Activated naive CD8-positive, alpha-beta T cell treated with anti-CD3 and anti-CD28 coated beads, Interleukin-2, amount 10 ng/mL, durations not matched to agents 7 days and 5 days (primary cell): Measurements from ENCODE around the gene FYN. TPM values are rescaled to one million over a fixed set of nuclear protein-coding genes. Genes with fewer than 3 reads are reported as not detected.

Source experiments
- ATAC-seq: fragments of 150-1000 bp; cut with Tn5 transposase; one replicate; pipeline ENCODE4 v1.10.0; 2021; ENCODE audit warnings: low read depth, moderate library complexity
- POLR2A ChIA-PET: fragments of 350-600 bp; sonication (Branson Sonifier 250); formaldehyde crosslinking; loops from one replicate; lab custom pipeline; 2021; ENCODE audit warnings: antibody characterized with exemption; lab: Charles Lee
- DNase-seq: peaks from one replicate; pipeline ENCODE4 v3.0.0; 2021
- H3K27ac Mint-ChIP-seq: one replicate; pipeline ENCODE4 v1.8.0; 2022; ENCODE audit warnings: mild to moderate bottlenecking, mixed read lengths
- H3K27me3 Mint-ChIP-seq: one replicate; pipeline ENCODE4 v1.8.0; 2022; ENCODE audit warnings: mild to moderate bottlenecking, moderate library complexity, mixed read lengths
- H3K36me3 Mint-ChIP-seq: one replicate; pipeline ENCODE4 v1.8.0; 2021; ENCODE audit warnings: mild to moderate bottlenecking, mixed read lengths
- H3K4me1 Mint-ChIP-seq: one replicate; pipeline ENCODE4 v1.8.0; 2021; ENCODE audit warnings: mixed read lengths
- H3K4me3 Mint-ChIP-seq: one replicate; pipeline ENCODE4 v1.8.0; 2022; ENCODE audit warnings: mild to moderate bottlenecking, moderate library complexity, mixed read lengths
- H3K9me3 Mint-ChIP-seq: one replicate; pipeline ENCODE4 v1.8.0; 2021; ENCODE audit warnings: mixed read lengths
- total RNA-seq, 2 experiments: library from RNA; stranded (reverse); gene quantifications; one replicate each; pipeline ENCODE4 v1.2.3, GENCODE V29; 2021

The FYN gene
- total RNA-seq, 2 experiments from 2014 or later, result 363 to 409 TPM

GRCh38 chr6:111758608-111759329 is 114.5 kb downstream of the FYN start:
- ATAC-seq (peak; percentile 32), DNase-seq (no peak)
- H3K27ac Mint-ChIP-seq, result peak overlapping the region; percentile 94
- no peaks in the 10 kb centered on the region for H3K27me3 Mint-ChIP-seq
- peak overlapping the region; percentile 84 for H3K4me3 Mint-ChIP-seq
- H3K4me1 Mint-ChIP-seq, result peaks cover 76% of the 10 kb centered on the region
- POLR2A ChIA-PET, result interaction anchor here (1.0 to 1.7 kb wide), 6 partner anchors 11 to 115 kb away, joined by 3 to 11 read pairs (median 4); partner anchors contain the start of gene FYN
- H3K9me3 Mint-ChIP-seq, result no peaks in the 10 kb centered on the region
- peaks cover 8% of the 10 kb centered on the region for H3K36me3 Mint-ChIP-seq

DNA sequence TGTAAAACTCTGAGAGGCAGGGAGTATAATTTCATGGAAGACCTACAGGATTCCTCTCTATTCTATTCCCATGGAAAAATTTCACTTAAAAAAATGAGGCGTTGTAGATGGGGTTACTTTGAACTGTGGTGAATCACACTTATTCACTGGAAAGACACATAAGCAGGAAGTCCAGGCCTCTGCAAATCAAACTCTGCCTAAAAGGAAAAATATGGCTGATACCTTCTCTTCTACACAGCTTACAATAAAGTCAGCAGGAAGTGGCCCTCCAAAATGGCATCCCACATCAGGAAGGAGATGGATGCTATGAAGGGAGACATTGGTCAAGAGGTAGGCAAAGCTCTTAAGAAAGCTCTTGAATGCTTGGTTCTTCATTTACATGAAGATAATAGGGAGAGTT is 115.9 kb downstream of the FYN start:
- POLR2A ChIA-PET, result interaction anchor here (0.8 kb wide), 1 partner anchor 46 kb away, joined by 3 read pairs; no protein-coding TSS in a partner anchor
- H3K36me3 Mint-ChIP-seq, result peaks cover 11% of the 10 kb centered on the region
- no peaks in the 10 kb centered on the region for H3K27me3 Mint-ChIP-seq
- H3K4me1 Mint-ChIP-seq, result peaks cover 78% of the 10 kb centered on the region
- no peaks in the 10 kb centered on the region for H3K9me3 Mint-ChIP-seq
- DNase-seq (no peak), ATAC-seq (no peak)
- peak overlapping the region; percentile 79 for H3K27ac Mint-ChIP-seq
- peak overlapping the region; percentile 42 for H3K4me3 Mint-ChIP-seq

DNA sequence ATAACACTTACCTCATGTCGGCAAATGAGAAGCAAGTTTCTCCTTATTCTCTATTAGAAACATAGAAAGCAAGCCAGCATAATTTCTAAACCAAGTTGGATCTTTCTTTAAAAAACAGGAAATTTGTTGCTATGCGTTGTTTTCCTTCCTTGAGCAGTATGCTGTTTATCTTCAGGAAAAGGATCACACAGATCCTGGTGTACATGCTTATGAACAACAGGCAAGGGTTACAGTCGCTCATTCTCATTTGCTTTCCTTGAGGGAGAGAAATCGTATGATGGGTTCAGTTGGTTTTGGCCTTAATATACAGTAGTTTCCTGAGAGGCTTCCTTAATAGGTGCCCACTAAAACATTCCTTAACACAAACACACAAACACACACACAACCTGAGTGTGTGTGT is 118.8 kb downstream of the FYN start:
- ATAC-seq (no peak), DNase-seq (no peak)
- POLR2A ChIA-PET, result interaction anchor here (0.8 to 1.5 kb wide), 2 partner anchors 9 to 18 kb away, joined by 3 to 6 read pairs; no protein-coding TSS in a partner anchor
- peaks cover 22% of the 10 kb centered on the region for H3K36me3 Mint-ChIP-seq
- no peaks in the 10 kb centered on the region for H3K9me3 Mint-ChIP-seq
- H3K27me3 Mint-ChIP-seq, result no peaks in the 10 kb centered on the region
- peaks cover 75% of the 10 kb centered on the region for H3K4me1 Mint-ChIP-seq
- no peak overlapping the region for H3K27ac Mint-ChIP-seq
- H3K4me3 Mint-ChIP-seq, result no peak overlapping the region

DNA sequence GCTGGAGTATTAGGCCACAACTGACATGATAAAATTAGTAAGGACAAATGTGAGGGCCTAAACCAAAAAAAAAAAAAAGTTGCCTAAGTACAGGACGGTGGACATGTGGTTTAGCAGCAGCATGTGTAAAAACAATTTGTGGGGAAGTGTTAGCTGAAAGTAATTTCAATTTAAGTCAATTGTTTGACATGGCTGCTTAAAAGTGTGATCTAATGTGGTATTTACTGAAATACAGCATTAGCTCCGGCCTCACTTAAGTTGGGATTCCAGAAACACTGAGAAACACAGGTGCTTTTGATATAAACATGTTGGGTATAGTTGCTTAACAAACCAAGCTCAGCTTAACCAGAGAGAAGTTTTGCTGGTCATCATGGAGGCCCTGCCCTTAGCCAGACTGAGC is 119.7 kb downstream of the FYN start:
- POLR2A ChIA-PET, result interaction anchor here (0.6 to 1.6 kb wide), 5 partner anchors 8 to 120 kb away, joined by 3 to 6 read pairs (median 4); partner anchors contain the start of gene FYN
- no peak for ATAC-seq
- Mint-ChIP-seq H3K27ac (peak overlapping the region; percentile 71), H3K36me3 (peaks cover 19% of the 10 kb centered on the region), H3K27me3 (no peaks in the 10 kb centered on the region), H3K4me1 (peaks cover 73% of the 10 kb centered on the region), H3K9me3 (no peaks in the 10 kb centered on the region), H3K4me3 (no peak overlapping the region)
- DNase-seq, result no peak

DNA sequence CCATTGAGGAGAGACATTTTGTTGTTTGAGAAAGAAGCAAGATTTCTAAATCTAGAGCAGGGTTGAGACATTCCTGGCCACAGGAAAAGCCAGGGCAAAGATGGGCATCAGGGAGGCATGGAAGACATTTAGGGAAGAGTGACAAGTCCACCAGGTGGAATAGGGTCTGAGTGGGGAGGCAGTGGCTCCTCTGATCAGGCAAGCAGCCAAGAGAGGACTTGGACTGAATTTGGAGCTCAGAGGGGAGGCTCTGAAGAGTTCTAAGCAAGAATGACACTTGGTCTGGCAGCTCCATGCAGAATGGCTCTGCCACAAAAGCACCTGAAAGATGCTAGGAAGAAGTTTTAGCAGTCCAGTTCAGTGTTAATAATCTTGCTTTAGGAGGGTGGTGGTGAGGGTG is 120.8 kb downstream of the FYN start:
- Mint-ChIP-seq H3K4me3 (peak overlapping the region; percentile 1), H3K27me3 (no peaks in the 10 kb centered on the region)

DNA sequence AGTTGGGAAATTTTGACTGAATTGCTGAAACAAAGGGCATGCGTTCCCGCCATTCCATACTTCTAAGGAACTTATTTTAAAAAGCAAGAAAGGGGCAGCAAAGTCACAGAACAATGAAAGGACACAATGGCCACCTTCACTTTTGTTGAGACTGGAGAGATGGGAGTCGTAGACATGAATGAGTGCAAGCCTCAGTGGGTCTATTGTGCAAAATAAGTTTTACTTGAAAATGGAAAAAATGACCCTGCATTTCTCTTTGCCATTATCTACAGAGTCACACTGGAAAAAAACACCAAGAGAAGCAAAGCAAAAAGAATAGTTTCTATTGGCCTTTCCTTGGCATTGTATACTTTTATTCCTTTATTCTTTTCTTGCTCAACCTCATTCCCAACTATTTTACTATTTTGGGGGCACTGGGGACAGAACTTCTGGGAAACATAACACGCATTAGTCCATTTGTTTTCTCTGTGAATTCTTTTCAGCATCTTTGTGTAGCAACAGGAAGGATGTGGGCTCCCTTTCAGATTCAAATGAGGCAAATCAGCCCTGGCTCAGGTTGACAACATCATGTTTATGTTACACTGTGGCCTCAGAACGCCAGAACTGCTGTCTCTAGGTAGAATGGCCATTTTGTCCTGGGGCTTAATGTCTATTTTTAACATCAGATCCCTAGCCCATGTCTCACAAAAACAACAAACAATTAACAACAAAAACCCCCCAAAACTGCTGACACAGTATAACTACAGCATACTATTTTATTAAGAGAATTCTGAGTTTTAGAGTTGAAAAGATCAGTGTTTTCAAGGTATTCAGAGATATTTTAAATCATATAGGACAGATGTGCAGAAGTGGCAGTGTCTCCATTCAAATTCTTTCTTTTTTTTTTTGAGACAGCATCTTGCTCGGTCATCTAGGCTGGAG is 122.2 kb downstream of the FYN start:
- Mint-ChIP-seq H3K4me3 (peak overlapping the region; percentile 73), H3K27me3 (no peaks in the 10 kb centered on the region), H3K4me1 (peaks cover 83% of the 10 kb centered on the region), H3K27ac (peak overlapping the region; percentile 92), H3K9me3 (no peaks in the 10 kb centered on the region), H3K36me3 (peaks cover 30% of the 10 kb centered on the region)
- ATAC-seq (peak; percentile 93), DNase-seq (no peak)
- POLR2A ChIA-PET, result no interaction called here

More for the DNA sequence above, 120.8 kb downstream of the FYN start:
- POLR2A ChIA-PET, result interaction anchor here (1.0 to 1.6 kb wide), 2 partner anchors 9 to 18 kb away, joined by 3 to 4 read pairs; no protein-coding TSS in a partner anchor
- Mint-ChIP-seq H3K4me1 (peaks cover 74% of the 10 kb centered on the region), H3K27ac (peak overlapping the region; percentile 72), H3K36me3 (peaks cover 29% of the 10 kb centered on the region), H3K9me3 (no peaks in the 10 kb centered on the region)
- ATAC-seq (no peak), DNase-seq (no peak)

DNA sequence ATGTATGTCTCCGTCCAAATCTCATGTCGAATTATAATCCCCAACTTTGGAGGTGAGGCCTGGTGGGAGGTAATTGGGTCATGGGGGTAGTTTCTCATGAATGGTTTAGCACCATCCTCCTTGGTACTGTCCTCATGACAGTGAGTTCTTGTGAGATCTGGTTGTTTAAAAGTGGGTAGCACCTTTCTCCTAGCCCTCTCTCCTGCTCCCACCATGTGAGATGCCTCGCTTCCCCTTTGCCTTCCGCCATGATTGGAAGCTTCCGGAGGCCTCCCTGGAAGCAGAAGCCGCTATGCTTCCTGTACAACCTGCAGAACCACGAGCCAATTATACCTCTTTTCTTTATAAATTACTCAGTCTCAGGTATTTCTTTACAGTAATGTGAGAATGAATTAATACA is 123.1 kb downstream of the FYN start:
- Mint-ChIP-seq H3K9me3 (no peaks in the 10 kb centered on the region), H3K4me3 (no peak overlapping the region), H3K27ac (peak overlapping the region; percentile 92), H3K36me3 (peaks cover 34% of the 10 kb centered on the region), H3K4me1 (peaks cover 84% of the 10 kb centered on the region), H3K27me3 (no peaks in the 10 kb centered on the region)
- POLR2A ChIA-PET, result no interaction called here
- DNase-seq (no peak), ATAC-seq (no peak)

GRCh38 chr6:111748231-111748647 is 125.0 kb downstream of the FYN start:
- no peak for ATAC-seq
- no peak overlapping the region for H3K27ac Mint-ChIP-seq
- H3K36me3 Mint-ChIP-seq, result peaks cover 37% of the 10 kb centered on the region
- no peak for DNase-seq
- H3K9me3 Mint-ChIP-seq, result no peaks in the 10 kb centered on the region
- H3K27me3 Mint-ChIP-seq, result no peaks in the 10 kb centered on the region
- peaks cover 73% of the 10 kb centered on the region for H3K4me1 Mint-ChIP-seq
- H3K4me3 Mint-ChIP-seq, result peak overlapping the region; percentile 3
- POLR2A ChIA-PET, result interaction anchor here (1.6 kb wide), 1 partner anchor 11 kb away, joined by 3 read pairs; no protein-coding TSS in a partner anchor

- Mint-ChIP-seq H3K4me1 (peaks cover 69% of the 10 kb centered on the region), H3K27ac (no peak overlapping the region), H3K9me3 (no peaks in the 10 kb centered on the region), H3K36me3 (peaks cover 40% of the 10 kb centered on the region), H3K4me3 (peak overlapping the region; percentile 19), H3K27me3 (no peaks in the 10 kb centered on the region)
- no peak for ATAC-seq
- DNase-seq, result no peak
- POLR2A ChIA-PET, result interaction anchor here (1.6 kb wide), 1 partner anchor 11 kb away, joined by 3 read pairs; no protein-coding TSS in a partner anchor
Observed at GRCh38 chr6:111747829-111748228, 125.4 kb downstream of the FYN start.

- POLR2A ChIA-PET, result interaction anchor here (1.6 kb wide), 1 partner anchor 11 kb away, joined by 3 read pairs; no protein-coding TSS in a partner anchor
- Mint-ChIP-seq H3K27me3 (no peaks in the 10 kb centered on the region), H3K4me3 (peak overlapping the region; percentile 19), H3K4me1 (peaks cover 65% of the 10 kb centered on the region), H3K36me3 (peaks cover 41% of the 10 kb centered on the region), H3K27ac (peak overlapping the region; percentile 37), H3K9me3 (no peaks in the 10 kb centered on the region)
- no peak for DNase-seq
- no peak for ATAC-seq
Observed at GRCh38 chr6:111747396-111747795, 125.9 kb downstream of the FYN start.

DNA sequence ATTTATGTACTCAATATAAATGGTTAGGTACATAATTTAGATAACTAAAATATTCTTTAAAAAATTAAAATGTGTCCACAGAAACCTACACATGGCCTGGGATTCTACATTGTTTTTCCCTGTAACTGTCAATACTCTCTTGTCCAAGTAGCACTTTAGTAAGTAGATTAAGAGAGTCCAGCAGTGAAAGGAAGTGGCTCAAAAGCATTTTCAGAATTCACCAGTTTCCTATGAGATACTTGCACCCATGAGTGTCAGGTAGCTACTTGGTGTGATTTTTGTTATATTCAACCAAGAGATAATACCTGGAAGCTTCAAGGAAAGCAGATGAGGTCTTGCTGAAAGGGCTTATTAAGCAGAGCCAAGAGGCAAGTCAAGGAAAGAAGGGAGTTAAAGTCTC is 126.3 kb downstream of the FYN start:
- no peaks in the 10 kb centered on the region for H3K27me3 Mint-ChIP-seq
- peak overlapping the region; percentile 19 for H3K4me3 Mint-ChIP-seq
- H3K9me3 Mint-ChIP-seq, result no peaks in the 10 kb centered on the region
- DNase-seq, result no peak
- H3K36me3 Mint-ChIP-seq, result peaks cover 40% of the 10 kb centered on the region
- POLR2A ChIA-PET, result interaction anchor here (0.6 to 1.6 kb wide), 2 partner anchors 12 to 25 kb away, joined by 3 read pairs; no protein-coding TSS in a partner anchor
- H3K27ac Mint-ChIP-seq, result no peak overlapping the region
- ATAC-seq, result no peak
- peaks cover 62% of the 10 kb centered on the region for H3K4me1 Mint-ChIP-seq

- H3K27ac Mint-ChIP-seq, result no peak overlapping the region
Observed at GRCh38 chr6:111745636-111746035, 127.6 kb downstream of the FYN start.

DNA sequence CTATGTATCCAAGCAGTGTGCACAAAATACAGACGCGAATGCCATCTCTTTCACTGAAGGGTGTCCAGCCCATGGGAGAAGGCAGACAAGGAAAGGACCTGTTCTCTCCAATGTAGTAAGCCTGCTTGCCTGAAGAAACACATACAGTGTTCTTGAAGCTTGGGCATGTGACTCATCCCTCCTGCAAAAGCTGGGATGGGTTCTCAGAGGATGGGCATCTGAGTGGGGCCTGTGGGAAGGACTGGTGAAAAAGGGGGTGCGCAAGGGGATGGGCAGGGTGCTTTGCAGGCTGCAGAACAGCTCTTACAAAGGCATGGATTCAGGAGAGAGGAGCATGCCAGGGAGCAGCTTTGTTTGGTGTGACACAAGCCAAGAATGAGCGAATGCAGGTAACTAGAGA is 128.1 kb downstream of the FYN start:
- Mint-ChIP-seq H3K36me3 (peaks cover 46% of the 10 kb centered on the region), H3K27me3 (no peaks in the 10 kb centered on the region), H3K4me3 (no peak overlapping the region), H3K27ac (no peak overlapping the region), H3K9me3 (no peaks in the 10 kb centered on the region), H3K4me1 (peaks cover 57% of the 10 kb centered on the region)
- DNase-seq, result no peak
- POLR2A ChIA-PET, result no interaction called here
- ATAC-seq, result no peak

More at GRCh38 chr6:111745636-111746035, 127.6 kb downstream of the FYN start:
- ATAC-seq (no peak), DNase-seq (no peak)
- Mint-ChIP-seq H3K4me1 (peaks cover 57% of the 10 kb centered on the region), H3K36me3 (peaks cover 46% of the 10 kb centered on the region), H3K9me3 (no peaks in the 10 kb centered on the region), H3K4me3 (no peak overlapping the region), H3K27me3 (no peaks in the 10 kb centered on the region)
- POLR2A ChIA-PET, result no interaction called here
